GM13977 (cell line): ENCODE measurements around the gene TEX2.

Experiments used
- DNase-seq: peaks from one replicate; pipeline ENCODE4 v3.0.0; 2012; ENCODE audit warnings: low spot score
- CTCF ChIP-seq: IDR thresholded peaks from 2 replicates; pipeline ENCODE4 v1.5.1; 2012; ENCODE audit warnings: mild to moderate bottlenecking, control low read depth; ENCODE audit not compliant: insufficient read depth; ENCODE audit errors: extremely low read depth, missing control alignments
- in situ Hi-C: fragments of 300-500 bp; cut with MboI; formaldehyde crosslinking; loops from one replicate; pipeline ENCODE4 v1.12.0; 2022; ENCODE audit warnings: low sequenced_read_pairs, low pct_unique_long_range_greater_than_20kb, mixed read lengths, inconsistent platforms; ENCODE audit not compliant: unreplicated experiment

TEX2 gene

DNA sequence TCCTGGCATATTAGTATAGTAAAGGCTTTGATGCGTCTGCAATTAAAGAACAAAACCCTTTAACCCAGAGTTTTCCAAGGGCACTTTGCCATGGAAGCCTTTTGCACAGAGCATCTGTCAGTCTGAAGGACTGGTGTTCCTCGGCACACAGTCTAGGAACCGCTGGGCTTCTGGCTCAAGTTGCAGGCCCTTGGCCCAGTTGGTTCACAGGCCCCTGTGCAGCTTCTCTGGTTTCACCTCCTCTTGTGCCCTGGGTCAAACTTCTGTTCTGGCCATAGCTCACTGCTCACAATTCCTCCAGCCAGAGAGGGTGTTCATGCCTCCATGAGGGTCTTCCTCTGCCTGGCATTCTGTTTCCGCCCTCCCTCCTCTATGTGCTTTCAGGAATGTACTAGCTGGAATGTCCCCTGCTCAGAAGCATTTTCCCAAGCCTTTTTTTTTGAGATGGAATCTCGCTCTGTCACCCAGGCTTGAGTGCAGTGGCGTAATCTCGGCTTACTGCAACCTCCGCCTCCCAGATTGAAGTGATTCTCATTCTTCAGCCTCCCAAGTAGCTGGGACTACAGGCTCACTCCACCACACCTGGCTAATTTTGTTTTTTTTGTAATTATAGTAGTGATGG, 34.5 kb upstream of the TEX2 start:
- in situ Hi-C loops = loop anchor here (25.0 kb wide), 1 partner anchor 385 kb away; the partner anchor contains the start of genes CSHL1 and GH1
- no peak for DNase-seq
- TF ChIP-seq CTCF = no peak

- in situ Hi-C loops = loop anchor here (25.0 kb wide), 1 partner anchor 384 kb away; the partner anchor contains the start of genes CSHL1 and GH1
- no peak for TF ChIP-seq CTCF
- no peak for DNase-seq
These were observed 33.2 kb upstream of the TEX2 start for GRCh38 chr17:64296246-64296645.

- in situ Hi-C loops = loop anchor here (25.0 kb wide), 1 partner anchor 383 kb away; the partner anchor contains the start of genes CSHL1 and GH1
- no peak for TF ChIP-seq CTCF
- no peak for DNase-seq
These were observed 32.1 kb upstream of the TEX2 start for GRCh38 chr17:64295146-64295545.

DNA sequence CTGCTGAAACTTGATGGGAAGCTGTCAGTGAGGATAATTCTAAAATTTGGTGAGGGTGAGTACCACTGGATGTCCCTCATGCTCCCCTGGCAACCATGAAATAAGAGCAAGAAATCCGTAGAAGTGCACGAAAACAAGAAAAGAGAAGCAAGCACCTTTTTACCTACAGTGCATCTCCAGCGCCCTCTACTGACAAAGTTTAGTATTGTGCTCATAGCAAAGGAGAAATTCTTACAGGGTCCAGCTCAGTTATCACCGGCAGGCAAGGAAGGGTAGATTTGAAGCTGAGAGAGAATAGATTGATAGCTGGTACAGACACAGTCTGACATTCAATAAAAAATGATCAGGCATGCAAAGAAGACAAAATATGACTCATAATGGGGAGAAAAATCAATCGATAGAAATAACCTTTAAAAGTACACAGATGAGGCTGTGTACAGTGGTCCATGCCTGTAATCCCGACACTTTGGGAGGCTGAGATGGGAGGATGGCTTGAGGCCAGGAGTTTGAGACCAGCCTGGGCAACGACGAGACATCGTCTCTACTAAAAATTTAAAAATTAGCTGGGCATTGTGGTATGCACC, 28.3 kb upstream of the TEX2 start:
- in situ Hi-C loops = loop anchor here (25.0 kb wide), 1 partner anchor 379 kb away; the partner anchor contains the start of genes CSHL1 and GH1
- DNase-seq = no peak
- TF ChIP-seq CTCF = peak; percentile 42

- TF ChIP-seq CTCF = no peak
- no peak for DNase-seq
- in situ Hi-C loops = loop anchor here (10.0 to 25.0 kb wide), 3 partner anchors 135 to 377 kb away; partner anchors contain the start of genes CSHL1, GH1 and ICAM2
These were observed 26.7 kb upstream of the TEX2 start for GRCh38 chr17:64289741-64290141.

DNA sequence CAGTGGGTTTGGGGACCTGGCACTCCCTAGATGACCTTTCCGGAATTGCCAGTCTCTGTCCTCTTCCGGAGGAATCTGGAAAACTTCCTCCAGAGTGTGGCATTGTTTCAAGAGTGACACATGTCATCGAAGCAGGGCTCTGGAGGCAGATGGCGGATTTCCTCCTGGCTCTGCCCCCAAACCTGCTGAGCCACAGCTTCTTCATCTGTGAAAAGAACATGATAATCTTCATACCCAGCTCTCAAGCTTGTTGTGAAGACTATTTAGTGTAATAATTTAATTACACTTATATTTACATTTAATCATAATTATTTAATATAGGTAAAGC, 19.7 kb upstream of the TEX2 start:
- TF ChIP-seq CTCF = no peak
- in situ Hi-C loops = loop anchor here (10.0 to 25.0 kb wide), 3 partner anchors 128 to 370 kb away; partner anchors contain the start of genes CSHL1, GH1 and ICAM2
- DNase-seq = no peak
